Activated T-helper 17 cell treated with anti-CD3 and anti-CD28 coated beads, Interleukin-2, amount 50 U/mL, for 72 hours (primary cell): ENCODE data around the gene PRKN. TPM values are rescaled to one million over a fixed set of nuclear protein-coding genes. Genes with fewer than 3 reads are reported as not detected.
"Not testable (repeated sequence)": the region's sequence is repeated elsewhere in the genome, so short reads cannot be mapped to it uniquely, and the experiment has no call there.

Experiments used
- ATAC-seq: fragments of 150-1000 bp; cut with Tn5 transposase; replicated peaks from 2 replicates; pipeline ENCODE4 v1.10.0; 2021; ENCODE audit warnings: mild to moderate bottlenecking, moderate library complexity
- H3K27ac Mint-ChIP-seq: one replicate; pipeline ENCODE4 v1.8.0; 2022; ENCODE audit warnings: mixed read lengths
- H3K27me3 Mint-ChIP-seq: one replicate; pipeline ENCODE4 v1.8.0; 2022; ENCODE audit warnings: mixed read lengths
- H3K36me3 Mint-ChIP-seq: one replicate; pipeline ENCODE4 v1.8.0; 2022; ENCODE audit warnings: low read depth, mild to moderate bottlenecking, mixed read lengths
- H3K4me1 Mint-ChIP-seq: one replicate; pipeline ENCODE4 v1.8.0; 2022; ENCODE audit warnings: mixed read lengths
- H3K4me3 Mint-ChIP-seq: one replicate; pipeline ENCODE4 v1.8.0; 2022; ENCODE audit warnings: mild to moderate bottlenecking, mixed read lengths
- H3K9me3 Mint-ChIP-seq: one replicate; pipeline ENCODE4 v1.8.0; 2022; ENCODE audit warnings: mixed read lengths
- total RNA-seq, 2 donors: library from RNA; stranded (reverse); gene quantifications; one replicate each; pipeline ENCODE4 v1.2.3, GENCODE V29; 2022

PRKN gene
- total RNA-seq, 2 donors from 2014 or later = 0.84 to 0.87 TPM

DNA sequence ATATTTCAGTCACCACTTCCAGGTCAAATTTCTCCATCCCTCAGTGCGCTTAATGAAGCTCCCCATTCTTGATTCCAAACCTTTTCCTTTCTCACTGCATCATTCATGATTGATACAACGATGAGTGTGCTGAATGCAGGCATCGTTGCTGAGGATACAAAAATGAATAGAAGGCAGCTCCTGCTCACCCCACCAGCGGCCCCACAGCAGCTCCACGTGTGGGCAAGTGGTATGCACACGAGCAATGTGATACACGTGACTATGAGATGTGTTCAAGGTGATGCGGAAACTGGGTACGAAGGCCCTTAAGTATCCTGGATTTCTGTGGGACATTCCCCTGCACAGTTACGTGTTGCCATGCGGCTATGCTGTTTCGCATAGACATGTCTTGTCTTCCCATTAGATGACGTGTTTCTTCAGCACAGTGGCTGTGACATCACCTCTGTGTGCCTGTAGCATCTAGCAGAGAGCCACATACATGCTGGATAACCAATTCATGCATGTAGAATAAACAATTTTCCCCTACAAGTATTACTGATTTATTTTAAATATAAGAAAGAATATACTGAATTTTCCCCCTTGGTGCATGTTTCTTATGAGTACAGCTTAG is 1193.2 kb downstream of the PRKN start:
- Mint-ChIP-seq H3K27ac (no peak overlapping the region), H3K36me3 (no peaks in the 10 kb centered on the region), H3K27me3 (no peaks in the 10 kb centered on the region), H3K4me1 (no peaks in the 10 kb centered on the region), H3K9me3 (no peaks in the 10 kb centered on the region), H3K4me3 (no peak overlapping the region)
- no peak for ATAC-seq

DNA sequence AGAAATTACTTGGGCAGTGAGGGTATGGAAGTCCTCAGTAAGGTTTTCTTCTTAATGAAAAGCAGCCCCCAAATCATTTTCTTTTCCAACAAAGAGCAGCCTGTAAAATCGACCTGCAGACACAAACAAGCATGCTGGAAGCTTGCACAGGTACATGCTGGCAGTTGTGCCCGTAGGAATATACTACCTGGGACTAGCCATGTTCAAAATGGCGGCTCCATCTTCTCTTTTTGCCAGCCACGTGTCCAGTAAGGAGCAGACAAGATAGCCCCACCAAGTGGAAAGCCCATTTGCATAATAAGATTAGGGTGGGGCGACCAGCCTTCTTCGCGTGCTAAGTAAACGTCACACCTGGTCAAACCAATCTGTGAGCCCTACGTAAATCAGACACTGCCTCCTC is 1194.3 kb downstream of the PRKN start:
- Mint-ChIP-seq H3K27ac (no peak overlapping the region), H3K27me3 (no peaks in the 10 kb centered on the region), H3K9me3 (no peaks in the 10 kb centered on the region), H3K4me1 (no peaks in the 10 kb centered on the region), H3K36me3 (no peaks in the 10 kb centered on the region), H3K4me3 (no peak overlapping the region)
- ATAC-seq = no peak

GRCh38 chr6:161532536-161532935 is 1195.0 kb downstream of the PRKN start:
- no peaks in the 10 kb centered on the region for H3K4me1 Mint-ChIP-seq
- H3K27me3 Mint-ChIP-seq = no peaks in the 10 kb centered on the region
- no peak overlapping the region for H3K4me3 Mint-ChIP-seq
- no peaks in the 10 kb centered on the region for H3K9me3 Mint-ChIP-seq
- ATAC-seq = no peak
- no peak overlapping the region for H3K27ac Mint-ChIP-seq
- H3K36me3 Mint-ChIP-seq = no peaks in the 10 kb centered on the region

- Mint-ChIP-seq H3K27me3 (no peaks in the 10 kb centered on the region), H3K4me1 (no peaks in the 10 kb centered on the region), H3K36me3 (no peaks in the 10 kb centered on the region), H3K27ac (no peak overlapping the region), H3K9me3 (no peaks in the 10 kb centered on the region), H3K4me3 (no peak overlapping the region)
- no peak for ATAC-seq
Observed at GRCh38 chr6:161526794-161527193, 1200.8 kb downstream of the PRKN start.

DNA sequence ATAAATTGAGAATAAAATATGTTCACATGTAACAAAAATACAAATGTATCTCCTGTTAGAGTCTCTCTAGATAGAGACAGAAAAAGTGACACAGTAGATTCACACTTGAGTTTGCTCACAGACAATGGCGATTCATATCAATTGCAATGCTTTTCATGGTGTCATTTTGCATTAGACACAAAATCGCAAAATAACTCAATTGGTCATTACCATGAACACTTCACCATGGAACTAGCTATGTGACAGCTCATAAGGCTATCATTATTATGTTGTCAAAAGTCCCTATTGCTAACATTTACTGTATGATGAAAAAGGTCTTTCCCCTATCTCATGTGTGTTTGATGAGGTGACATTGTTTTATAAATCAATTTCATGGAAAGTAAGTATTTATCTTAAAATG is 1204.2 kb downstream of the PRKN start:
- no peak for ATAC-seq
- Mint-ChIP-seq H3K4me3 (no peak overlapping the region), H3K27ac (no peak overlapping the region), H3K36me3 (no peaks in the 10 kb centered on the region), H3K27me3 (no peaks in the 10 kb centered on the region), H3K9me3 (no peaks in the 10 kb centered on the region), H3K4me1 (no peaks in the 10 kb centered on the region)

DNA sequence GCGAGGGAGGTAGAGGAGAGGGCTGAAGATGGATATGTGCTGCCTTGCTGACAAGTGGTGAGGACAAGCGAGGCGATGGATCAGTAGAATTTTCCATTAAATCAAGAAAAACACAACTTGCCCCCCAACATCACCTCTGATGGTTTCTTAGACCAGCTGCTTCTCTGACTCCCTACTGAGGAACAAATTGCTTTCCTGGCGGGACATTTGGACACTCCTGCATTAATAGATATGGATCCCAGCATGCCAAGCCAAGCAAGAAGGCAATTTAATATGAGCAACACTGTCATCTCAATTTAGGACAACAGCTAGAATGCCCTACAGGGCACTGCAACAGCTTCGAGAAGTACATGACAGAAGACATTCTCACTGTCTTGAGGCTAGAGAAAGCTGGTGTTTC is 1205.3 kb downstream of the PRKN start:
- Mint-ChIP-seq H3K27ac (no peak overlapping the region), H3K9me3 (no peaks in the 10 kb centered on the region), H3K4me1 (no peaks in the 10 kb centered on the region), H3K36me3 (no peaks in the 10 kb centered on the region), H3K27me3 (no peaks in the 10 kb centered on the region), H3K4me3 (no peak overlapping the region)
- no peak for ATAC-seq

DNA sequence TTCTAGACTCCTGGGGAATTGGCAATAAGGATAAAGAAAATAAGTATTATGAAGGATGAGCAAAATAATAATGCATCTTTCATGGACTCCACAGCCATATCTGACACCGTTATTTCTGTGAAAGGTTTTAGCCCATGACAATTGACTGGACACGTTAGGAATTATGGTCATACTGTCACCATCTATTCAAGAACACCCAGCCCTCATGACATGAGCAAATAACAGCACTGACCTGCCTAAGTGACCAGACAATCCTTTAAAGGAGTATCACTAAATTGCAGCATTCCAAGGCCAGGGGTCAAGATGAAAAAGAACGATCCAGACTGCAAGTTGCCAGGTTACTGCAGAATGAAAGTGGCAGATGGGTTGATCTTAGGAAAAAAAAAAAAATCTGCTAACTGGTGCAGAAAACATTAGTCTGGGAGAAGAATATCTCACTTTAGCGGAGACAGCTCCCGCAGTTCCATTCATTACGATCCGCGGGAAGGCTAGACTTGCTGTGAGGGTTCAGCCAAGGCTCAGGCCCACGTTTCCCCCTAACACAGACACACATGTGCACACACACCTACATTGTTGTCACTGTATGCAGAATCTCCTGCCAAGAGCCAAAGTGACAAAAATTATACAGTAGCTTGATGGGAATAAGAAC is 1216.0 kb downstream of the PRKN start:
- peaks cover 3% of the 10 kb centered on the region for H3K9me3 Mint-ChIP-seq
- no peaks in the 10 kb centered on the region for H3K4me1 Mint-ChIP-seq
- no peaks in the 10 kb centered on the region for H3K36me3 Mint-ChIP-seq
- H3K27me3 Mint-ChIP-seq = peaks cover 7% of the 10 kb centered on the region
- no peak for ATAC-seq
- no peak overlapping the region for H3K27ac Mint-ChIP-seq
- no peak overlapping the region for H3K4me3 Mint-ChIP-seq

GRCh38 chr6:161508341-161508740 is 1219.2 kb downstream of the PRKN start:
- ATAC-seq = no peak
- H3K27me3 Mint-ChIP-seq = peaks cover 4% of the 10 kb centered on the region
- no peak overlapping the region for H3K4me3 Mint-ChIP-seq
- H3K4me1 Mint-ChIP-seq = no peaks in the 10 kb centered on the region
- peaks cover 3% of the 10 kb centered on the region for H3K9me3 Mint-ChIP-seq
- no peaks in the 10 kb centered on the region for H3K36me3 Mint-ChIP-seq
- H3K27ac Mint-ChIP-seq = no peak overlapping the region

GRCh38 chr6:161507375-161507774 is 1220.2 kb downstream of the PRKN start:
- peaks cover 4% of the 10 kb centered on the region for H3K27me3 Mint-ChIP-seq

DNA sequence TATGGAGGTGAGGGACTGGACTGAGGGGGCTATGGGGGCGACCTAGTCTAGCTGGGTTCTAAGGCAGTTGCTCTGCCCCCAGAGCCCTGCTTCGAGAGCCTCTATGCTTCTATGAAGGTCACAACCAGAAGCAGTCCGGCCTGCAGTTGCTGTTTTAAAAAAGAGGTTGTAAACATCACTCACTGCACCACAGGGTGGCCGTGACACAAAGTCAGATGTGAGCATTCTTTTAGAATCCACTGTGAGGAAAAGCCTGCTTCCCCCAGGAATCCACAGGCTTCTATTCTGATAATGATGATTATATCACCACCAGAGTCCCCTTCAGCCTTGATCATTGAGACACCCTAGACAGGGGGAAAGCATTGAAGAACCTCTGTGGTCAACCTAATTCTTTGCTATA is 1224.0 kb downstream of the PRKN start:
- Mint-ChIP-seq H3K4me1 (no peaks in the 10 kb centered on the region), H3K4me3 (no peak overlapping the region), H3K36me3 (no peaks in the 10 kb centered on the region), H3K27me3 (peaks cover 4% of the 10 kb centered on the region), H3K27ac (no peak overlapping the region), H3K9me3 (peaks cover 3% of the 10 kb centered on the region)
- ATAC-seq = no peak

More at GRCh38 chr6:161507375-161507774, 1220.2 kb downstream of the PRKN start:
- Mint-ChIP-seq H3K4me3 (no peak overlapping the region), H3K4me1 (no peaks in the 10 kb centered on the region), H3K9me3 (peaks cover 3% of the 10 kb centered on the region), H3K27ac (no peak overlapping the region), H3K36me3 (no peaks in the 10 kb centered on the region)
- ATAC-seq = no peak

- no peak overlapping the region for H3K27ac Mint-ChIP-seq
Observed at GRCh38 chr6:161498881-161499280, 1228.7 kb downstream of the PRKN start.

DNA sequence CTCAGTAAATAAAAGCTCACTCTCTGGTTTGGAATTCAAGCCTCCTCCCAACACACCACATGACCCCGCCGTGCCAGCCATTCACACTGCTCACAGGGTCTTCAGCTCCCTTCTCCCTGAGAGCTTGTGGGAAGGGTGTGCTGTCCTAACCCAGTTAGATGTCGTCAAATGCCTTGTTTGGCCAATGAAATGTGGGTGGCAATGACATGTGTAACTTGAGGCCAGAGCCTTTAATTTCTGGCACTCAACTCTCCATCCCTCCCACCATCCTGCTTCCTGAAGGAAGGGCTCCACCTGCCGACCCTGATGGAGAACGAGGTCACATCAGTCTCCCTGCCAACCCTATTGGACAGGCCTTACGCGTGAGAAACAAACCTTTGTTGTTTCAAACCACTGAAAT is 1229.2 kb downstream of the PRKN start:
- H3K27ac Mint-ChIP-seq = no peak overlapping the region
- H3K4me3 Mint-ChIP-seq = no peak overlapping the region
- no peak for ATAC-seq
- no peaks in the 10 kb centered on the region for H3K9me3 Mint-ChIP-seq
- H3K36me3 Mint-ChIP-seq = no peaks in the 10 kb centered on the region
- no peaks in the 10 kb centered on the region for H3K27me3 Mint-ChIP-seq
- H3K4me1 Mint-ChIP-seq = no peaks in the 10 kb centered on the region

More at GRCh38 chr6:161498881-161499280, 1228.7 kb downstream of the PRKN start:
- ATAC-seq = no peak
- no peaks in the 10 kb centered on the region for H3K9me3 Mint-ChIP-seq
- H3K4me1 Mint-ChIP-seq = no peaks in the 10 kb centered on the region
- no peaks in the 10 kb centered on the region for H3K27me3 Mint-ChIP-seq
- no peaks in the 10 kb centered on the region for H3K36me3 Mint-ChIP-seq
- no peak overlapping the region for H3K4me3 Mint-ChIP-seq

DNA sequence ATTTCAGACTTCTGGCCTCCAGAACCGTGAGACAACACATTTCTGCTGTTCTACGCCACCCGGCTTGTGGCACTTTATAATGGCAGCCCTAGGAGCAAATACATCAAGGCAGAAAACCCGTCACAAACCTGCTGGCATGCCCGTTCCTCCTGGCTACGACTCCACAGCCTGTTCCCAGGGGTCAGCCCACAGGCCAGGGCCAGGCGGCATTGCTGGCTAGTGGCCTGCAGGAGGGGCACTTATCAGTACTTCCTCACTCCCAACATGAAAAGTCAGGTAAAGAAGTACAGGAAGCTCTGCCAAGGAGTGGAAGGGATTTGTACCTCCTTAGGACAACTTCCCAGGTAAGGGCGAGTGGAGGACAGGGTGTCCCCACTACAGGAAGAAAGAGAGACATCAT is 1230.6 kb downstream of the PRKN start:
- H3K27ac Mint-ChIP-seq = no peak overlapping the region
- H3K4me3 Mint-ChIP-seq = no peak overlapping the region

GRCh38 chr6:161496271-161496670 is 1231.3 kb downstream of the PRKN start:
- not testable (repeated sequence) for H3K4me3 Mint-ChIP-seq, H3K27ac Mint-ChIP-seq, ATAC-seq, H3K36me3 Mint-ChIP-seq, H3K27me3 Mint-ChIP-seq, H3K4me1 Mint-ChIP-seq, H3K9me3 Mint-ChIP-seq

More for the DNA sequence above, 1230.6 kb downstream of the PRKN start:
- Mint-ChIP-seq H3K9me3 (no peaks in the 10 kb centered on the region), H3K4me1 (no peaks in the 10 kb centered on the region), H3K36me3 (no peaks in the 10 kb centered on the region), H3K27me3 (no peaks in the 10 kb centered on the region)
- no peak for ATAC-seq

GRCh38 chr6:161494566-161494965 is 1233.0 kb downstream of the PRKN start:
- no peak overlapping the region for H3K27ac Mint-ChIP-seq
- no peaks in the 10 kb centered on the region for H3K27me3 Mint-ChIP-seq
- no peak overlapping the region for H3K4me3 Mint-ChIP-seq
- H3K9me3 Mint-ChIP-seq = no peaks in the 10 kb centered on the region
- no peaks in the 10 kb centered on the region for H3K36me3 Mint-ChIP-seq
- ATAC-seq = no peak
- no peaks in the 10 kb centered on the region for H3K4me1 Mint-ChIP-seq
